CD14-positive monocyte (primary cell): ENCODE results near the gene RALGAPA2. TPM values are rescaled to one million over a fixed set of nuclear protein-coding genes. Genes with fewer than 3 reads are reported as not detected.

ENCODE experiments used
- DNase-seq, 3 donors: peaks; one replicate each; pipeline ENCODE4 v3.0.0-alpha.2; 2011 to 2022
- H2AFZ ChIP-seq: 2 replicates; pipeline ENCODE4 v1.6.0; 2012; ENCODE audit warnings: mild to moderate bottlenecking, low read depth, low read length, inconsistent platforms; ENCODE audit not compliant: insufficient read depth, poor library complexity, severe bottlenecking
- H3K27ac ChIP-seq, 2 donors: 1 replicate in 1 of 2; 2 replicates in 1 of 2; pipeline ENCODE4 v1.5.1; 2012 to 2013; ENCODE audit warnings: low read length in 2 of 2, control low read depth in 1 of 2, inconsistent platforms in 1 of 2, low read depth in 1 of 2, mild to moderate bottlenecking in 1 of 2
- H3K27me3 ChIP-seq, 2 donors: one replicate each; pipeline versions ENCODE4 v1.6.0 to v1.6.1; 2011 to 2013; ENCODE audit warnings: low read length in 2 of 2; ENCODE audit not compliant: control insufficient read depth in 2 of 2, insufficient read depth in 2 of 2
- H3K36me3 ChIP-seq, 2 donors: replicated peaks in 1 of 2; 1 replicate in 1 of 2; 2 replicates in 1 of 2; pipeline versions ENCODE4 v1.5.1 to v1.6.1; 2012 to 2013; ENCODE audit warnings: low read length in 2 of 2, control low read depth in 1 of 2, inconsistent platforms in 1 of 2, mild to moderate bottlenecking in 1 of 2; ENCODE audit not compliant: insufficient read depth in 2 of 2, control insufficient read depth in 1 of 2
- H3K4me1 ChIP-seq, 2 donors: 1 replicate in 1 of 2; 2 replicates in 1 of 2; pipeline versions ENCODE4 v1.5.1 to v1.6.1; 2012 to 2013; ENCODE audit warnings: low read length in 2 of 2, control low read depth in 1 of 2, inconsistent platforms in 1 of 2, mild to moderate bottlenecking in 1 of 2, moderate library complexity in 1 of 2; ENCODE audit not compliant: insufficient read depth in 2 of 2, control insufficient read depth in 1 of 2
- H3K4me2 ChIP-seq: replicated peaks from 2 replicates; pipeline ENCODE3; 2012; ENCODE audit warnings: low read length, moderate library complexity, mild to moderate bottlenecking; ENCODE audit not compliant: poor library complexity, severe bottlenecking; ENCODE audit errors: extremely low read depth
- H3K4me3 ChIP-seq, 3 experiments: fragments of 200-600 bp in 1 of 3; sonication (generic) in 1 of 3; replicated peaks in 1 of 3; 1 replicate in 2 of 3; 2 replicates in 1 of 3; pipeline ENCODE4 v1.5.1; 2011 to 2013; ENCODE audit warnings: low read length in 3 of 3, mild to moderate bottlenecking in 3 of 3, control low read depth in 2 of 3, low read depth in 2 of 3, inconsistent platforms in 1 of 3, moderate library complexity in 1 of 3
- H3K79me2 ChIP-seq: 2 replicates; pipeline ENCODE4 v1.6.0; 2012; ENCODE audit warnings: mild to moderate bottlenecking, control low read depth, inconsistent platforms, low read length, moderate library complexity; ENCODE audit not compliant: insufficient read depth
- H3K9ac ChIP-seq: 2 replicates; pipeline ENCODE4 v1.6.0; 2017; ENCODE audit warnings: low read length, mild to moderate bottlenecking; ENCODE audit not compliant: insufficient read depth, poor library complexity, severe bottlenecking
- H3K9me3 ChIP-seq, 2 donors: replicated peaks in 1 of 2; 1 replicate in 1 of 2; 2 replicates in 1 of 2; pipeline versions ENCODE4 v1.5.1 to v1.6.1; 2012 to 2013; ENCODE audit warnings: low read length in 2 of 2, control low read depth in 1 of 2; ENCODE audit not compliant: control insufficient read depth in 1 of 2, insufficient read depth in 1 of 2
- H4K20me1 ChIP-seq: 2 replicates; pipeline ENCODE4 v1.6.0; 2012; ENCODE audit warnings: mild to moderate bottlenecking, low read length, control low read depth, moderate library complexity; ENCODE audit not compliant: insufficient read depth
- H3K27ac Mint-ChIP-seq, 7 donors: one replicate each; pipeline ENCODE4 v1.8.0; 2020; ENCODE audit warnings: mild to moderate bottlenecking in 7 of 7, mixed read lengths in 7 of 7, moderate library complexity in 6 of 7, inconsistent platforms in 2 of 7
- H3K27me3 Mint-ChIP-seq, 3 donors: one replicate each; pipeline ENCODE4 v1.8.0; 2021 to 2022; ENCODE audit warnings: low read depth in 3 of 3, mild to moderate bottlenecking in 3 of 3, mixed read lengths in 3 of 3, moderate library complexity in 3 of 3, inconsistent platforms in 1 of 3
- H3K36me3 Mint-ChIP-seq, 2 donors: one replicate each; pipeline ENCODE4 v1.8.0; 2020; ENCODE audit warnings: mixed read lengths in 2 of 2, inconsistent platforms in 1 of 2, mild to moderate bottlenecking in 1 of 2
- H3K4me1 Mint-ChIP-seq: one replicate; pipeline ENCODE4 v1.8.0; 2020; ENCODE audit warnings: mild to moderate bottlenecking, mixed read lengths
- H3K4me3 Mint-ChIP-seq, 2 donors: one replicate each; pipeline ENCODE4 v1.8.0; 2020; ENCODE audit warnings: mild to moderate bottlenecking in 2 of 2, mixed read lengths in 2 of 2, moderate library complexity in 1 of 2
- H3K9me3 Mint-ChIP-seq, 7 donors: one replicate each; pipeline ENCODE4 v1.8.0; 2020 to 2022; ENCODE audit warnings: mixed read lengths in 7 of 7, mild to moderate bottlenecking in 6 of 7, moderate library complexity in 6 of 7, inconsistent platforms in 2 of 7
- WGBS: methylation state at CpG from one replicate; pipeline ENCODE4 v1.1.5; 2013; ENCODE audit warnings: missing lambda C conversion rate; ENCODE audit not compliant: insufficient coverage; 5-methylcytosine and 5-hydroxymethylcytosine counted together
- intact Hi-C, 2 donors: fragments of 100-400 bp; cut with micrococcal nuclease; formaldehyde crosslinking; loops; one replicate each; pipeline versions ENCODE4 v1.15.0 to v1.15.1; 2023
- polyA plus RNA-seq, 3 donors: library from polyadenylated mRNA; depleted of rRNA in 1 of 3; unstranded in 2 of 3; stranded (reverse) in 1 of 3; fragments of 300-500 nt in 2 of 3; fragments of >200 nt in 1 of 3; fragmentation: Illumina TruSeq in 2 of 3; gene quantifications; 1 replicate in 2 of 3; 2 replicates in 1 of 3; pipeline ENCODE4 v1.2.3, GENCODE V29; 2012 to 2021
- TF ChIP-seq, protein P1 (sequence below): fragments of 200-600 bp; IDR thresholded peaks from one replicate; pipeline ENCODE4 v1.8.0; 2022; ENCODE audit warnings: antibody characterized with exemption, mild to moderate bottlenecking

Gene RALGAPA2
- polyA plus RNA-seq, 3 donors, result 6.2 to 13.0 (median 8.9) TPM

DNA sequence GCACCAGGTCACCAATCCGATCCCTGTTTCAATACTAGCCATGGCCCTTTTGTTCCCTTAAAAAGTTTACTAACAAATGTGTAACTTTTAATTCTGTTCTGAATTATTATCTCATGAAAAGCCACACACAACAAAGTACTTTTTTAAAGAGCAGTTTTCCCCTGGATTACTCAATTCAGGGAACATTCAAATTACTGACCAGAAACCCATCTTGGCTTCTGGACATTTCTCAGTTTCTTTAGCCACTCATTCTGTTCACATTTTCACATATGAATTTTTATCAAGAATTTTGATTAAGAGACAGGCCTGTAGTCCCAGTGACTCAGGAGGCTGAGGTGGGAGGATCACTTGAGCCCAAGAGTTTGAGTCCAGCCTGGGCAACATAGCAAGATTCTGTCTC is 297.1 kb downstream of the RALGAPA2 start:
- peaks cover 41 to 51% of the 10 kb centered on the region in 2 donors for H3K36me3 Mint-ChIP-seq
- TF ChIP-seq, protein P1, sequence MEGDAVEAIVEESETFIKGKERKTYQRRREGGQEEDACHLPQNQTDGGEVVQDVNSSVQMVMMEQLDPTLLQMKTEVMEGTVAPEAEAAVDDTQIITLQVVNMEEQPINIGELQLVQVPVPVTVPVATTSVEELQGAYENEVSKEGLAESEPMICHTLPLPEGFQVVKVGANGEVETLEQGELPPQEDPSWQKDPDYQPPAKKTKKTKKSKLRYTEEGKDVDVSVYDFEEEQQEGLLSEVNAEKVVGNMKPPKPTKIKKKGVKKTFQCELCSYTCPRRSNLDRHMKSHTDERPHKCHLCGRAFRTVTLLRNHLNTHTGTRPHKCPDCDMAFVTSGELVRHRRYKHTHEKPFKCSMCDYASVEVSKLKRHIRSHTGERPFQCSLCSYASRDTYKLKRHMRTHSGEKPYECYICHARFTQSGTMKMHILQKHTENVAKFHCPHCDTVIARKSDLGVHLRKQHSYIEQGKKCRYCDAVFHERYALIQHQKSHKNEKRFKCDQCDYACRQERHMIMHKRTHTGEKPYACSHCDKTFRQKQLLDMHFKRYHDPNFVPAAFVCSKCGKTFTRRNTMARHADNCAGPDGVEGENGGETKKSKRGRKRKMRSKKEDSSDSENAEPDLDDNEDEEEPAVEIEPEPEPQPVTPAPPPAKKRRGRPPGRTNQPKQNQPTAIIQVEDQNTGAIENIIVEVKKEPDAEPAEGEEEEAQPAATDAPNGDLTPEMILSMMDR, result no peak
- Histone ChIP-seq H4K20me1 (no peaks in the 10 kb centered on the region), H3K36me3 (peaks cover 14 to 54% of the 10 kb centered on the region in 2 donors), H3K79me2 (no peaks in the 10 kb centered on the region), H3K9me3 (no peaks in the 10 kb centered on the region), H3K27ac (no peak overlapping the region), H3K4me2 (no peak overlapping the region), H2AFZ (no peak overlapping the region), H3K9ac (no peak overlapping the region), H3K27me3 (no peaks in the 10 kb centered on the region), H3K4me1 (no peaks in the 10 kb centered on the region), H3K4me3 (no peak overlapping the region)
- no peak overlapping the region for H3K4me3 Mint-ChIP-seq
- WGBS, result no CpG with 5 or more reads among the region's 1 CpG
- no peak for DNase-seq
- intact Hi-C loops, result no loop called here
- no peaks in the 10 kb centered on the region for H3K4me1 Mint-ChIP-seq
- H3K9me3 Mint-ChIP-seq, result peaks cover 0 to 2% (median 0%) of the 10 kb centered on the region in 7 donors
- no peak overlapping the region for H3K27ac Mint-ChIP-seq
- H3K27me3 Mint-ChIP-seq, result no peaks in the 10 kb centered on the region

GRCh38 chr20:20414640-20415220 is 297.7 kb downstream of the RALGAPA2 start:
- H3K27me3 Mint-ChIP-seq, result no peaks in the 10 kb centered on the region

More at GRCh38 chr20:20414640-20415220, 297.7 kb downstream of the RALGAPA2 start:
- no peaks in the 10 kb centered on the region for H3K4me1 Mint-ChIP-seq
- TF ChIP-seq, protein P1, result no peak
- no peak overlapping the region for H3K4me3 Mint-ChIP-seq
- Histone ChIP-seq H3K79me2 (no peaks in the 10 kb centered on the region), H3K9ac (no peak overlapping the region), H3K4me1 (no peaks in the 10 kb centered on the region), H3K9me3 (no peaks in the 10 kb centered on the region), H4K20me1 (no peaks in the 10 kb centered on the region), H3K27me3 (no peaks in the 10 kb centered on the region), H3K27ac (no peak overlapping the region), H3K4me3 (no peak overlapping the region), H2AFZ (no peak overlapping the region), H3K4me2 (no peak overlapping the region), H3K36me3 (peaks cover 15 to 58% of the 10 kb centered on the region in 2 donors)
- intact Hi-C loops, result no loop called here
- no peak for DNase-seq
- peaks cover 40 to 57% of the 10 kb centered on the region in 2 donors for H3K36me3 Mint-ChIP-seq
- peaks cover 0 to 2% (median 0%) of the 10 kb centered on the region in 7 donors for H3K9me3 Mint-ChIP-seq
- peak overlapping the region in 1 of 7 donors; percentile 37 for H3K27ac Mint-ChIP-seq
- 90% methylated on average over 3 of the region's 5 CpGs for WGBS
